GM23338 (cell line): Measurements from ENCODE around the gene NF1.

Experiments used
- CTCF ChIP-seq, 2 experiments: fragments of 200-600 bp in 1 of 2; sonication (generic) in 1 of 2; conservative IDR thresholded peaks; 2 replicates each; pipeline versions ENCODE4 v1.5.1 to v1.6.1; 2016 to 2017; ENCODE audit warnings: antibody characterized with exemption in 2 of 2, low read depth in 2 of 2, mild to moderate bottlenecking in 2 of 2, moderate library complexity in 1 of 2
- EZH2phosphoT487 ChIP-seq: fragments of 200-600 bp; sonication (generic); IDR thresholded peaks from one replicate; pipeline ENCODE4 v1.8.1; 2018; ENCODE audit warnings: antibody characterized with exemption; ENCODE audit not compliant: unreplicated experiment
- POLR2AphosphoS5 ChIP-seq: IDR thresholded peaks from 2 replicates; pipeline ENCODE4 v1.6.1; 2016; ENCODE audit warnings: antibody characterized with exemption, low read depth

DNA sequence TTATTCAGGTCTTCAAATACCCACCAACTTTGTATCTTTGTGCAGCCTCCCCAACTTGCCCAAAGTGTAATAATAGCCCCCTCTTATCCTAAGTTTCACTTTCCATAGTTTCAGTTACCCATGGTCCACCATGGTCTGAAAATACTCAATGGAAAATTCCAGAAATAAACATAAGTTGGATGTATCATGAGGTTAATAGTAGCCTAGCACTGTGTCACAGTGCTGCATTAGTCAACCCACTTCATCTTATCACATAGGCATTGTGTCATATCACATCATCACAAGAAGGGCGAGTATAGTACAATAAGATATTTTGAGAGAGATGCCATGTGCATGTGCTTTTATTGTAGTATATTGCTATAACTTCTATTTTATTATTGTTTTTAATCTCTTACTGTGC is 180.3 kb downstream of the NF1 start:
- TF ChIP-seq POLR2AphosphoS5 (no peak), CTCF (conservative IDR thresholded peaks at IDR 0.05; ENCODE audit: low read depth in 2 of 2) (no peak), EZH2phosphoT487 (no peak)
